Subcutaneous abdominal adipose tissue (tissue), 5 donors: ENCODE data around the gene BTBD8.

Experiments used
- H3K27ac ChIP-seq: one replicate; pipeline ENCODE4 v1.7.0; 2013; ENCODE audit warnings: low read depth, mild to moderate bottlenecking, inconsistent platforms, low read length, moderate library complexity
- H3K27me3 ChIP-seq, 5 donors: one replicate each; pipeline ENCODE4 v1.7.0; 2013; ENCODE audit warnings: low read length in 5 of 5, inconsistent platforms in 1 of 5; ENCODE audit not compliant: control insufficient read depth in 5 of 5, insufficient read depth in 4 of 5
- H3K36me3 ChIP-seq, 5 donors: one replicate each; pipeline ENCODE4 v1.7.0; 2013; ENCODE audit warnings: low read length in 5 of 5; ENCODE audit not compliant: control insufficient read depth in 5 of 5, insufficient read depth in 5 of 5
- H3K4me1 ChIP-seq, 5 donors: one replicate each; pipeline ENCODE4 v1.7.0; 2013; ENCODE audit warnings: low read length in 5 of 5, mild to moderate bottlenecking in 3 of 5, moderate library complexity in 1 of 5; ENCODE audit not compliant: control insufficient read depth in 5 of 5, insufficient read depth in 5 of 5
- H3K4me3 ChIP-seq, 5 donors: one replicate each; pipeline ENCODE4 v1.7.0; 2013; ENCODE audit warnings: low read length in 5 of 5, low read depth in 1 of 5
- H3K9ac ChIP-seq, 5 donors: one replicate each; pipeline ENCODE4 v1.7.0; 2013; ENCODE audit warnings: low read length in 5 of 5, mild to moderate bottlenecking in 4 of 5, moderate library complexity in 3 of 5
- H3K9me3 ChIP-seq, 5 donors: one replicate each; pipeline ENCODE4 v1.7.0; 2013; ENCODE audit warnings: low read length in 5 of 5; ENCODE audit not compliant: control insufficient read depth in 5 of 5
- donor health status: healthy.
- donor health status: healthy.
- donor health status: healthy.
- donor health status: healthy.
- donor health status: healthy.

BTBD8 gene

DNA sequence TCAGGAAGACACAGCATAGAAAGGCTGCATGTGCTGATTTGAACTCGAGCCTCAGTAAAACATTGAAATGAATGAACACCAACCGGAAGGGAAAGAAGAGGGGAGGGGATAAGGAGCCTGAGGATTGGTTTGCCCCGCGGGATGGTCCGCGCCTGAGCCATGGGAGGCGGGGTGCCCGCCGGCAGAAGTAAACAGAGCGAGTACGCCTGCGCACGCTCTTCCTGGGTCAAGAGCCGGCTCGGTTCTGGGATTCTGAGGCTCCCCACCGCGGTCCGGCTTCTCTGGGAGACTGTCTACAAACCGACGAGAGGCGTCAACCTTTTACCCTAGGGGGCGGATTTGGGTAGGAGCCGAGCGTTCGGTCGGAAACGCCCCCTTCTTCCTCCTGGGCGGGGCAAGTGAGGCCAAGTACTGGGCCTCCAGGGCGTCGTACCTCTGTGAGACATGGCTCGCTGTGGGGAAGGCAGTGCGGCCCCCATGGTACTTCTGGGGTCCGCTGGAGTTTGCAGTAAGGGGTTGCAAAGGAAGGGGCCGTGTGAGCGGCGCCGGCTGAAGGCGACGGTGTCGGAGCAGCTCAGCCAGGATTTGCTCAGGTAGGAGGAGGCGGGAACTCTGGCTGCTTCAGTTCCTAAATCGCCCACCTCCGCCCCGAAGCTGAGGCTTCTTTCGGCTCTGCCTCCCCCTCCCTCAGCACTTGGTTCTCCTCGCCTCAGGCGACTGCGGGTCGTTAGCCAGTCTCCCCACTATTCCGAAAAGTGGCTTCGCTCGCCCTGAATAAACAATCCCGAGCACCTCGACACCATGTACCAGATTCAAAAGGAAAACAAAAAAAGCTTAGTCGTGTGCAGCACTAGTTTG, at the start of gene BTBD8:
Gene BTBD8 (plus strand): TSS at position 218 of the 858 bp plus-strand sequence. CDS start 227 bp downstream, at position 445.
- Histone ChIP-seq H3K27me3 (no peaks in the 10 kb centered on the region), H3K9ac (peak within 1 kb of the TSS; percentile 58 to 85 (median 84)), H3K4me1 (peaks cover 0 to 14% (median 11%) of the 10 kb centered on the region in 5 donors), H3K36me3 (peaks cover 0 to 3% (median 0%) of the 10 kb centered on the region in 5 donors), H3K4me3 (peak within 1 kb of the TSS; percentile 83 to 96 (median 95)), H3K27ac (peak within 1 kb of the TSS; percentile 60), H3K9me3 (peaks cover 0 to 12% (median 8%) of the 10 kb centered on the region in 5 donors)

DNA sequence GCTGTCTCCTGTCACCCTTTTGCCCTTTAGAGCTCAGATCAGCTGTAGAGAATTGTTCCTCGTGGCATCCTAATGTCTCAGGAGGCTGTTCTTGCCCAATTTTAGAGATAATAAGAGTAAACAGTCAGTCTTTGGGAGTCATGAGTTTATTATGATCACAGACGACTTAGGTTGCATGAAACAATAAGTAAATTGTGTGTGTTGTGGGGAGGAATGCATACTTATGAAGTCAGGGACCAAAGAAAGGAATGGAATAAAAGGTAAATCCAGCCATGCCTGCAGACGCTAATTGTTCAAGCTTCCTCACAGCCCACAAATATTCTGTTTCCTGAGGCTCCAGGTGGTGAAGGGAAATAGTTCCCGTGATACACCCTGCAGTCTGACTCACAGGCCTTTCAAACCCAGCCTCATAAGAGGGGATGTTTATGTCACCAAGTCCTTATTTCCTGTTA, 49.5 kb upstream of the BTBD8 start:
- Histone ChIP-seq H3K4me1 (peaks cover 0 to 16% (median 13%) of the 10 kb centered on the region in 5 donors), H3K4me3 (peak overlapping the region in 3 of 5 donors; percentile 58 to 81 (median 68)), H3K27ac (no peak overlapping the region), H3K36me3 (no peaks in the 10 kb centered on the region), H3K9ac (peak overlapping the region in 1 of 5 donors; percentile 35), H3K27me3 (peaks cover 0 to 5% (median 2%) of the 10 kb centered on the region in 5 donors), H3K9me3 (no peaks in the 10 kb centered on the region)

DNA sequence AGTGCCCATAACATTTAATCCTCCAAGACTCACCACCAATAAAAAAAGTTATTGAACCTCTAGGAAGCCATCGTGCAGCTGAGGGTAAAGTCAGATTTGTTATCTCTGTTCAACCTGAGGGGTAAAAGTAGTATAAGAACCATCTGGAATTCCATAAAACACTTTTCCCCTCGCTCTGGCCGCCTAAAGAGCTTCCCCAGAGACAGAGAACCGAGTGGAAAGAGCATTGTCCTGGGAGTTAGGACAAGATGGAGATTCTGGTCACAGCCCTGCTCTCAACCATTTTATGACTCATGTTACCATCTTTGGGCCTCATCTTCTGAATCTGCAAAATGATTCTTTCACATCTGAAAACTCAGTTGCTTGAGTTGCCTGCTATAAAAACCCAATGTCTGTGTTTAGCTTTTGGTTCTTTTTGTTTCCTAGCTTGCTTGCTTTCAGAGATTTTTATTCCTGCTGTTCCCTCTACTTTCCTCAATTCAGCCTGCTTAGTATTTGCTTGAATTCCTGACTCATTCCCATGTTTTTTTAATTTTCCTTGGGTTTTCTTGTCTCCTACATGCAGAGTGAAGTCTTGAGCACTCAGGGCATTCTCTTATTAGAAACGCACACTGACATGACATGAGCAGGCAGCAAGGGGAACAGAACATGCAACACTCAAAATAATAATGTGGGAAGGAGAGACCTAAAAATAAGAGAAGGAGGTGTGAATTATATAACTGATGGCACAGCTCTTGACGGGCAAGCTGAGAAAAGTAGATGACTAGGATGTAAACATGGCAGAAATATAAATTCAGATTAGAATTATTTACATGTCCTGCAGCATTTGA, 48.6 kb upstream of the BTBD8 start:
- Histone ChIP-seq H3K9ac (no peak overlapping the region), H3K4me1 (peaks cover 0 to 16% (median 13%) of the 10 kb centered on the region in 5 donors), H3K27me3 (peaks cover 0 to 5% (median 2%) of the 10 kb centered on the region in 5 donors), H3K36me3 (no peaks in the 10 kb centered on the region), H3K9me3 (no peaks in the 10 kb centered on the region), H3K4me3 (no peak overlapping the region), H3K27ac (no peak overlapping the region)

DNA sequence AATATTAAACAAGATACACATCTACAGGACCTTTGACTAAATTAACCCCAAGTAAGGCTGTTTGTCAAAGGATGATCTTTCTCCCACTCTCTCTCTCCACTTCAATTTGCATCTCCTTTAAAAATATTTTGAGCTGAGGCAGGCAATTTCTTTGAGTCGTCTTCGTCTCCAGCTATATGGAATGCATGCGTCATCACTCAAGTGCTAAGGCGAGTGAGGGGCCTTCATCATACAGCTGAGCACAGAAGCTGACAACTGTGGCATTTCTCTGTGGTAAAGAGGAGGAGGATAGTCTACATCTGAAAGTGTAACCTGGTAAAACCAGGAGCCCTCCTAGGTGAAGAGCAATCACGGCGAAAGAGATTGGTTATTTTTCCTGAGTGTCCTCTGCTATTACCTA, 42.7 kb upstream of the BTBD8 start:
- Histone ChIP-seq H3K9ac (no peak overlapping the region), H3K27ac (no peak overlapping the region), H3K36me3 (no peaks in the 10 kb centered on the region), H3K27me3 (no peaks in the 10 kb centered on the region), H3K4me3 (no peak overlapping the region), H3K4me1 (no peaks in the 10 kb centered on the region), H3K9me3 (no peaks in the 10 kb centered on the region)

DNA sequence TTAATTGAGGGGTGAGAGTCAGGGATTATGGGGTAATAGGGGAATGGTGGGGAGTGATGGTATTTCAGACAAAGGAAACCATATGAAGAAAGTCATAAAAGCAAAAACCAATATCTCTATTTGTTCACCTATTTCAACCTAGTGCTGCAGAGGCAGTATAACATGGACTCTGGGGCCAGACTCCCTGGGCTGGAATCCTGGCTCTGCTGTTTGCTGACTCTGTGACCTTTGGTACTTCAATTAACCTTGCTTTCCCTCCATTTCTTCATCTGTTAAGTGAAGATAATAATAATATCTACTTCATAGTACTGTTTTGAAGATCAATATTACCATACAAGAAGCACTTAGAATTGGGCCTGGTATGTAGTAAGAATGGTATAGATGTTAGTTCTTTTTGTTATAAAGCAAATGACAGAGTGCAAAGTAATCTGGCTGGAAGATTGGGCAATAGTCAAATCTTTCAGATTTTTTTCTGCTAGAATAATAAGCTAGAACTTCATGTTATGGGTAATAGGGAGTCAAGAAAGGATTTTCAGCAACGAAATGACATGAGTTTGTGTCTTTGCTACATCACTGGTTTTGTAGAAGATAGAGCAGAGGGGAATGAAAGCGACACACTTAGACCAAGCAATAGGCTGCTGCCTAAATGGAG, 41.3 kb upstream of the BTBD8 start:
- no peaks in the 10 kb centered on the region for H3K4me1 ChIP-seq
- no peak overlapping the region for H3K9ac ChIP-seq
- H3K27me3 ChIP-seq, result no peaks in the 10 kb centered on the region
- no peak overlapping the region for H3K4me3 ChIP-seq
- no peaks in the 10 kb centered on the region for H3K9me3 ChIP-seq
- H3K36me3 ChIP-seq, result no peaks in the 10 kb centered on the region
- no peak overlapping the region for H3K27ac ChIP-seq

DNA sequence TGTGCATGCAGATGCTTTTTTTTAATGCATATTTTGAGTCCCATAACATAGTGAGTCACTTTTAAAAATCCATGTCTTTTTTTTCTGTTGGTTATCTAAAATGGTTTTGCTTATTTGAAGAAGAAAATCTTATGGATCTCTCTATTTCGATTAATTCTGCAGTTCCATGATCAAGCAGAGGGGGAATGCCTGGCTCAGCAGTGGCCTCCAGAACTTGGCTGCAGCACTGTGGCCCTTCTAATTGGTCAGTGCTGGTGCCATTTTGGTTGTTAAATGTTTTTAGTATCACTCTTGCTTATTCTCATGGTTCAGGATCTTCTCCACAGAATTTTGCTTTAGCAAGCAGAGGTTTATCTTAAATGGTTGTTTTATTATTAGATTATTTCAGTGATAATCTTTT, 39.2 kb upstream of the BTBD8 start:
- H3K9ac ChIP-seq, result no peak overlapping the region
- no peaks in the 10 kb centered on the region for H3K27me3 ChIP-seq
- no peaks in the 10 kb centered on the region for H3K9me3 ChIP-seq
- H3K36me3 ChIP-seq, result no peaks in the 10 kb centered on the region
- H3K27ac ChIP-seq, result no peak overlapping the region
- H3K4me3 ChIP-seq, result no peak overlapping the region
- no peaks in the 10 kb centered on the region for H3K4me1 ChIP-seq

DNA sequence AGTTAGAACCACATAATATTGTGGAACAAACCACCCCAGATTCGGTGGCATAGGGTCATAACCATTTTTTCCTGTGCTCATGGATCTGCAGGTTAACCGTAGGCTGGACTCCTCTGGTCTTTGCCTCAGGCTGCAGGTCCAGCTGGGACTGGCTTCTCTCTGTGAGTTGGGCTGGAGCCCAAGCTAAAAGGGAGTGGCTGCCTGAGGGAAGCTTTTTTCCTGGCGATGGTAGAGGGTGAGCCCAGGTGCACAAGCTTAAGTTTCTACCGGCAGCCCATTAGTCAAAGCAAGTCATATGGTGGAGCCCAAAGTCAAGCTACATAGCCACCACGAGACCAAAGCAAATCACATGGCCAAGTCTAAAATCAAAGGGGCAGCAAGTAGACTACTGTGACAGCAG, 36.5 kb upstream of the BTBD8 start:
- H3K9ac ChIP-seq, result no peak overlapping the region
- no peaks in the 10 kb centered on the region for H3K36me3 ChIP-seq
- H3K27me3 ChIP-seq, result no peaks in the 10 kb centered on the region
- no peak overlapping the region for H3K4me3 ChIP-seq
- H3K27ac ChIP-seq, result no peak overlapping the region
- H3K4me1 ChIP-seq, result no peaks in the 10 kb centered on the region
- no peaks in the 10 kb centered on the region for H3K9me3 ChIP-seq

DNA sequence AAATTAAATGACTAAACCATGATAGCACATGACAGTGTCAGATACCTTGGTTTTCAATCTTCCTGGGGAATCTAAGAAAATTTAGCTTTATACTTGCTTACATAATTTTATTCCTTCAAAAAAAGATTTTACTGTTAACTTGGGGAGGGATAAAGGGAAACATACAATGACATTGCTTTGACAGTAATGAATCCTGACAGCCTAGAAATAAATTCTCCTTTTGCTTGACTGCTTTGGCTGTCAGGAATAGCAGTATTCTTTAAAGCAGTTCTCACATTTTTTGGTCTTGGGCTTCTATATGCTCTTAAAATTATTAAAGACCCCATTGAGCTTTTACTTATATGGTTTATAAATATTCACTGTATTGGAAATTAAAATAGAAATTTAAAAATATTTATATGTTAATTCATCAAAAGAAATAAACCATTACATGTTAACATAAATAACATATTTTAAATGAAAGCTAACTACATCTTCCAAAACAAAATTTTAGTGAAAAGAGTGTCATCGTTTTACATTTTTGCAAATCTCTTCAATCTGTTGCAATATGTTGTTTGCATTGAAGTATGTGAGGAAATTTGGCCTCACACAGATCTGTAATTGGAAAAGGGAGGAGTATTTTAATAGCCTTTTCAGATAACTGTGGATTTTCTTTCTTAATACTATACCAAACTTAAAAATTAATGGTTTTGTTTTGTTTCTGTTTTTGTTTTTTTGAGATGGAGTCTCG, 34.2 kb upstream of the BTBD8 start:
- Histone ChIP-seq H3K36me3 (no peaks in the 10 kb centered on the region), H3K27ac (no peak overlapping the region), H3K9me3 (no peaks in the 10 kb centered on the region), H3K4me1 (no peaks in the 10 kb centered on the region), H3K9ac (no peak overlapping the region), H3K27me3 (no peaks in the 10 kb centered on the region), H3K4me3 (no peak overlapping the region)

DNA sequence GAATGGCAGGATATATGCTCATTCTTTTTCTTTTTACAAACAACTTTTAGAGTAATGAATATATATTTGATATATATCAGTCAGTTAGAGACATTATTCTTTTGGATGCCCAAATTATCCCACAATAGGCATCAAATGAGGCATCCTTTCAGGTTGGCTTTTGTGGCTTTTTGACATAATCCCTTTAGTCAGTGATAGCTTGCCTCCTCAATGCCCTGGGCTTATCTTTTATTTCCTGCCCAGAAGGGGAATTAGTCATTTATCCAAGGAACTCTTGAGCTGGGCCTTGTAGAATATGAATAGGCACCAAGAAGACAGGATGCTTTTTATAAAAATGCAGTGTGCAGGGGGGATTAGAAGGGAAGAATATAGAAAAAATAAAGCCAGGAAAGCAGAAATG, 28.2 kb upstream of the BTBD8 start:
- Histone ChIP-seq H3K27ac (no peak overlapping the region), H3K4me3 (no peak overlapping the region), H3K9ac (no peak overlapping the region), H3K36me3 (no peaks in the 10 kb centered on the region), H3K27me3 (no peaks in the 10 kb centered on the region), H3K9me3 (no peaks in the 10 kb centered on the region), H3K4me1 (no peaks in the 10 kb centered on the region)
